ENCODE results near the gene ULK4.

The ULK4 gene

DNA sequence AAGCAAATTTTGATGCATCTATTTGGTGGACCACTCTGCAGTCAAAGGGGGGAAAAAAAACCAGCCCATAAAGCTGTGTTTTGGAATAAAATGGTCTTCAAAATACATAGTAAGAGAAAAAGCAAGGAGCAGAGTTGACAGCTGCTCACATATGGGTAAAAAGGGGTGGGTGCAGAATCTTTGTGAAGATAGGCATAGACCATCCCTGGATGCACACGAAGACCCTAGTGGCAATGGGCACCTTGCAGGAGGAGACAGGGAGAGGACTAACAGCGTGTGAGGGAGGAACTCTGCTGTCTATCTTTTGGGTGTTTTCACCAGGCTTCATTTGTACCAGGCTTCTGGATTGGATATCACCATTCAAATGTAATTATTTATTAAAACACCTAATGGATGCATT lies 718.7 kb downstream of the ULK4 start:
- no peak overlapping the region for H3K4me3 ChIP-seq (ENCODE audit: low read depth, low read length)
- TF ChIP-seq, protein P1, sequence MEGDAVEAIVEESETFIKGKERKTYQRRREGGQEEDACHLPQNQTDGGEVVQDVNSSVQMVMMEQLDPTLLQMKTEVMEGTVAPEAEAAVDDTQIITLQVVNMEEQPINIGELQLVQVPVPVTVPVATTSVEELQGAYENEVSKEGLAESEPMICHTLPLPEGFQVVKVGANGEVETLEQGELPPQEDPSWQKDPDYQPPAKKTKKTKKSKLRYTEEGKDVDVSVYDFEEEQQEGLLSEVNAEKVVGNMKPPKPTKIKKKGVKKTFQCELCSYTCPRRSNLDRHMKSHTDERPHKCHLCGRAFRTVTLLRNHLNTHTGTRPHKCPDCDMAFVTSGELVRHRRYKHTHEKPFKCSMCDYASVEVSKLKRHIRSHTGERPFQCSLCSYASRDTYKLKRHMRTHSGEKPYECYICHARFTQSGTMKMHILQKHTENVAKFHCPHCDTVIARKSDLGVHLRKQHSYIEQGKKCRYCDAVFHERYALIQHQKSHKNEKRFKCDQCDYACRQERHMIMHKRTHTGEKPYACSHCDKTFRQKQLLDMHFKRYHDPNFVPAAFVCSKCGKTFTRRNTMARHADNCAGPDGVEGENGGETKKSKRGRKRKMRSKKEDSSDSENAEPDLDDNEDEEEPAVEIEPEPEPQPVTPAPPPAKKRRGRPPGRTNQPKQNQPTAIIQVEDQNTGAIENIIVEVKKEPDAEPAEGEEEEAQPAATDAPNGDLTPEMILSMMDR (IDR thresholded peaks at IDR 0.05; ENCODE audit: borderline replicate concordance, insufficient read depth, low read depth, low read length) = no peak

DNA sequence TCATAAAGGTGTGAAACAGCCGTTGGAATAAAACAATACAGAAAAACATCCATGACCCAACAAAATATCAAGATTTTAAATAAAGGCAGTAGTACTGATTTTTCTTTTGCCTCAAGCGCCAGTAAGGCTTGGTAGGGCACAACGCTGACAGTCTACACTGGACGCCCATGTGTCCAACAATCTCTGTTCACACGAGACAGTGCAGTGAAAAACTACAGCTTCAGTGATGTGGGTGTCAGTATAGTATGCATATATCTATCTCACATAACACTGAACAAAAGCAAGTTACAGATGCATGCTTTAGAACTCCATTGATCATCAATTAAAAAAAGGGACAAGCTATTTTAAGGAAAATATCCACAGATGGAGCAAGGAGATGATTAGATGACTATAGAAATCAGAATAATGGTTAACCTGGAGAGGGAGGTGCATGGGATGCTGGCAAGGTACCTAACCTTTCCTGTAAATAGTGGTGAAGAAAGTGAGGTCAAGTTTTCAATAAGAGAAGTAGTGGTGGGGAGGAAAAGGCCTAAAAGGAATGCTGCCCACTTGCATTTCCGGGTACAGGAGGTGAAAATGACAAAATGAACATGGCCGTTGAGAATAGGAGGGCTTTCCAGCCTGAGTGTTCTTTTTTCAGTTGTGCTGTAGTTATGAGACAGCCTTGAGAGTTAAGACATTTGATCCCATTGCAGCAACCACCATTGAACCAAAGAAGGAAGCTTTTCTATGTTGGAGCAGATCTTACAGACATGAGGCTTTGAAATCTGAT lies 719.9 kb downstream of the ULK4 start:
- TF ChIP-seq, protein P1 (IDR thresholded peaks at IDR 0.05; ENCODE audit: borderline replicate concordance, insufficient read depth, low read depth, low read length) = no peak

DNA sequence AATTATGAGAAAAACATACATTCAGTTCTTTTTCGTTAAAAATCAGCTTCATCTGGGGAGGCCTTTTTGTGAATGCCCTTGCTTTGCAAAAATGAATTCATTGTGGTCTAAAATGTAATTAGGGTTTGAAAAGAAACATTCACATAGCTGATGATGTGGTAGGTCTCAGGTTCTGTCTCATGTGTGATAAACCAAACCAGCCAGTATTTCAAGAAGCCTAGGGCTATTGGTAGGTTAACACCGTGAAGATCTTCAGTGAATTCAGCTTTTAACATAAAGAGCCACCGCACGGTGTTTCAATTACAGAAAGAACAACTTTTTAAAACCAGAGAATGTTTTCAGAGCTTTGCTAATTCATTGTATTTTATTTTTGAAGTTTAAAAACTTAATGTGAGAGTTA lies 720.7 kb downstream of the ULK4 start:
- TF ChIP-seq, protein P1 (IDR thresholded peaks at IDR 0.05; ENCODE audit: borderline replicate concordance, insufficient read depth, low read depth, low read length) = no peak
- no peak overlapping the region for H3K4me3 ChIP-seq (ENCODE audit: low read depth, low read length)

More for the DNA sequence above, 719.9 kb downstream of the ULK4 start:
- H3K4me3 ChIP-seq (ENCODE audit: low read depth, low read length) = no peak overlapping the region

DNA sequence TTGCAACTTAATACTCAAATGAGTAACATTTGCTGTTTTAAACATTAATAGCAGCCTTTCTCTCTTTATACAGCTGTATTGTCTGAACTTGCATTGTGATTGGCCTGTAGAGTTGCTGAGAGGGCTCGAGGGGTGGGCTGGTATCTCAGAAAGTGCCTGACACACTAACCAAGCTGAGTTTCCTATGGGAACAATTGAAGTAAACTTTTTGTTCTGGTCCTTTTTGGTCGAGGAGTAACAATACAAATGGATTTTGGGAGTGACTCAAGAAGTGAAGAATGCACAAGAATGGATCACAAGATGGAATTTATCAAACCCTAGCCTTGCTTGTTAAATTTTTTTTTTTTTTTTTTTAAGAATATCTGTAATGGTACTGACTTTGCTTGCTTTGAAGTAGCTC lies 722.3 kb downstream of the ULK4 start:
- H3K4me3 ChIP-seq (ENCODE audit: low read depth, low read length) = no peak overlapping the region
- TF ChIP-seq, protein P1 (IDR thresholded peaks at IDR 0.05; ENCODE audit: borderline replicate concordance, insufficient read depth, low read depth, low read length) = no peak

DNA sequence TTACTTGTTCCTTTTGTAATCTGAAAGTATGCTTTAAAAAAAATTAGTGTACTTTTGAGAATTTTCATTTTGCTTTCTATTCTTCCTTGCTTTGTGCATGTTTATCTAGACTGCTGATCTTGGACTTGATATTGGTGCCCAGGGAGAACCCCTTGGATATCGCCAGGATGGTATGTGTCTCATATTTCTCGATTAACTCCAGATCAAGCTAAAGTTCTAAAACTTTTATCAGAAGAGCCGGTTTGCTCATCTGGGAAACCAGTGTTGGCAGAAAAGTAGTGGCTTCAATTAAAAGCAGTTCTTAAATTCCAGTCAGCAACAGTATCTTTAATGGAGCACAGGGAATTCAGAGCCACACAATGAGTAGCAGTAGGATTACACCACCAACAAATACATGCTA lies 724.0 kb downstream of the ULK4 start:
- H3K4me3 ChIP-seq (ENCODE audit: low read depth, low read length) = no peak overlapping the region

DNA sequence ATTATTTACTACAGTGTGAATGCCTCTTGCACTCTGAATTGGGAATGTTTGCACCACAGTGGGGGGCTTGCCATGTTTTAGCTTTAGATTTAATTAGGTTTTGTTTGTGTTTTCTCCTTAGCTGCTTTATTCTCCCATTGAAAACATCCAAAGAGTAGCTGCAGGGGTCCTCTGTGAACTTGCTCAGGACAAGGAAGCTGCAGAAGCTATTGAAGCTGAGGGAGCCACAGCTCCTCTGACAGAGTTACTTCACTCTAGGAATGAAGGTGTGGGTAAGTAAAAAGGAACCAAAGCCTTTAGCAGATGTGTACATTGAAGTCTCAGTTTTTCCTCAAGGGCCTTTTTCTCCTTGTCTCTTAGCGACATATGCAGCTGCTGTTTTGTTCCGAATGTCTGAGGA lies 725.7 kb downstream of the ULK4 start:
- no peak overlapping the region for H3K4me3 ChIP-seq (ENCODE audit: low read depth, low read length)
- TF ChIP-seq, protein P1 (IDR thresholded peaks at IDR 0.05; ENCODE audit: borderline replicate concordance, insufficient read depth, low read depth, low read length) = no peak

More for the DNA sequence above, 724.0 kb downstream of the ULK4 start:
- TF ChIP-seq, protein P1 (IDR thresholded peaks at IDR 0.05; ENCODE audit: borderline replicate concordance, insufficient read depth, low read depth, low read length) = no peak
